A673 (cell line): Measurements from ENCODE around the gene ARHGEF28. TPM values are rescaled to one million over a fixed set of nuclear protein-coding genes. Genes with fewer than 3 reads are reported as not detected.

Source experiments
- BruUV-seq: library from RNA; stranded (reverse); fragments of 400-500 nt; replicated peaks from 2 replicates; lab custom pipeline; 2021; lab: Mats Ljungman, UMichigan
- CTCF ChIA-PET: fragments of 300-600 bp; sonication (Branson Sonifier 250); formaldehyde crosslinking; loops from one replicate; lab custom pipeline; 2022; ENCODE audit warnings: antibody characterized with exemption; lab: Charles Lee
- POLR2A ChIA-PET: fragments of 300-600 bp; sonication (Branson Sonifier 250); formaldehyde crosslinking; loops from one replicate; lab custom pipeline; 2022; ENCODE audit warnings: antibody characterized with exemption; ENCODE audit not compliant: low non-redundant PET; lab: Charles Lee
- DNase-seq: peaks from one replicate; pipeline ENCODE4 v3.0.0-alpha.2; 2015; ENCODE audit warnings: low spot score
- H3K27ac ChIP-seq: fragments of 200-600 bp; sonication (generic); 2 replicates; pipeline ENCODE4 v1.5.1; 2016; ENCODE audit warnings: mixed run types, low read depth, mild to moderate bottlenecking, mixed read lengths, antibody characterized with exemption, low read length; ENCODE audit not compliant: poor library complexity, severe bottlenecking
- H3K27me3 ChIP-seq: fragments of 200-600 bp; sonication (generic); replicated peaks from 2 replicates; pipeline ENCODE4 v1.6.1; 2017; ENCODE audit warnings: mixed run types, low read depth, mild to moderate bottlenecking, mixed read lengths, antibody characterized with exemption, low read length; ENCODE audit not compliant: insufficient read depth, poor library complexity
- H3K36me3 ChIP-seq: fragments of 200-600 bp; sonication (generic); 2 replicates; pipeline ENCODE4 v1.6.1; 2016; ENCODE audit warnings: mixed run types, mild to moderate bottlenecking, mixed read lengths, antibody characterized with exemption, low read length; ENCODE audit not compliant: insufficient read depth, poor library complexity, severe bottlenecking
- H3K4me1 ChIP-seq: fragments of 200-600 bp; sonication (generic); 2 replicates; pipeline ENCODE4 v1.6.1; 2017; ENCODE audit warnings: mixed run types, mild to moderate bottlenecking, mixed read lengths, antibody characterized with exemption, low read length; ENCODE audit not compliant: insufficient read depth, poor library complexity, severe bottlenecking
- H3K4me3 ChIP-seq: fragments of 200-600 bp; sonication (generic); 2 replicates; pipeline ENCODE4 v1.5.1; 2016; ENCODE audit warnings: low read depth, mixed run types, mild to moderate bottlenecking, mixed read lengths, low read length; ENCODE audit not compliant: poor library complexity, severe bottlenecking
- H3K9me3 ChIP-seq: fragments of 200-600 bp; sonication (generic); 2 replicates; pipeline ENCODE4 v1.6.1; 2016; ENCODE audit warnings: mixed run types, low read depth, mild to moderate bottlenecking, mixed read lengths, antibody characterized with exemption, low read length; ENCODE audit not compliant: poor library complexity, severe bottlenecking
- EZH2 ChIP-seq: fragments of 200-600 bp; sonication (generic); IDR thresholded peaks from 2 replicates; pipeline ENCODE4 v1.6.1; 2017; ENCODE audit warnings: borderline replicate concordance, low read depth, mild to moderate bottlenecking, mixed read lengths, antibody characterized with exemption, low read length; ENCODE audit not compliant: poor library complexity, severe bottlenecking
- intact Hi-C: fragments of 100-400 bp; cut with micrococcal nuclease; formaldehyde crosslinking; loops from one replicate; pipeline ENCODE4 v1.10.0; 2022; ENCODE audit not compliant: unreplicated experiment
- total RNA-seq: library from RNA; stranded (reverse); gene quantifications from 2 replicates; pipeline ENCODE4 v1.2.3, GENCODE V29; 2021
- TF ChIP-seq, protein P1 (sequence below): fragments of 300-800, 200-600 bp; sonication (generic); conservative IDR thresholded peaks from 2 replicates; pipeline ENCODE4 v1.5.1; 2017; ENCODE audit warnings: low read depth, mild to moderate bottlenecking, antibody characterized with exemption, low read length, moderate library complexity, mixed read lengths

ARHGEF28 gene
- total RNA-seq, 1 experiment from 2014 or later: 3.4 TPM

DNA sequence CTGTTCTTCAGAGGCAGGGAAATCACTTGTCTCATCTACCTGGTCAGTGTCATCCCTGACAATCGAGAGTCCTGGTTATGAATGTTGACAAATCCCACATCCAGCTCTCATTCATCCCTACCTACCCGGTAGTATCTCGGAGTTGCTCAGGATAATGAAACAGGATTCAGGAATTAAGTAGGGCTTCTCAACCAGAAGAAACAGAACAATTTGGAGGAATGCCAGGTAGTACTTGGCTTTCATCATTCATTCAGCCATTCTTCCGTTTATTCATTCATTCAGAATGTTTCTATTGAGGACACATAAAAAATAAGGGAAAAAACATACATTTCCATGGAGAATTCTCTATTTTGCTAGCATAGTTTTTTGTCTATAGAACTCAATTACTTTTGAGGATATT lies 195.0 kb downstream of the ARHGEF28 start:
- Histone ChIP-seq H3K4me3 (no peak overlapping the region), H3K27ac (no peak overlapping the region), H3K9me3 (no peaks in the 10 kb centered on the region), H3K4me1 (no peaks in the 10 kb centered on the region), H3K27me3 (no peaks in the 10 kb centered on the region), H3K36me3 (no peaks in the 10 kb centered on the region)
- CTCF ChIA-PET: no interaction called here
- DNase-seq: no peak
- POLR2A ChIA-PET: no interaction called here
- no TSS peak for BruUV-seq
- intact Hi-C loops: no loop called here
- no peak for TF ChIP-seq EZH2
- TF ChIP-seq, protein P1, sequence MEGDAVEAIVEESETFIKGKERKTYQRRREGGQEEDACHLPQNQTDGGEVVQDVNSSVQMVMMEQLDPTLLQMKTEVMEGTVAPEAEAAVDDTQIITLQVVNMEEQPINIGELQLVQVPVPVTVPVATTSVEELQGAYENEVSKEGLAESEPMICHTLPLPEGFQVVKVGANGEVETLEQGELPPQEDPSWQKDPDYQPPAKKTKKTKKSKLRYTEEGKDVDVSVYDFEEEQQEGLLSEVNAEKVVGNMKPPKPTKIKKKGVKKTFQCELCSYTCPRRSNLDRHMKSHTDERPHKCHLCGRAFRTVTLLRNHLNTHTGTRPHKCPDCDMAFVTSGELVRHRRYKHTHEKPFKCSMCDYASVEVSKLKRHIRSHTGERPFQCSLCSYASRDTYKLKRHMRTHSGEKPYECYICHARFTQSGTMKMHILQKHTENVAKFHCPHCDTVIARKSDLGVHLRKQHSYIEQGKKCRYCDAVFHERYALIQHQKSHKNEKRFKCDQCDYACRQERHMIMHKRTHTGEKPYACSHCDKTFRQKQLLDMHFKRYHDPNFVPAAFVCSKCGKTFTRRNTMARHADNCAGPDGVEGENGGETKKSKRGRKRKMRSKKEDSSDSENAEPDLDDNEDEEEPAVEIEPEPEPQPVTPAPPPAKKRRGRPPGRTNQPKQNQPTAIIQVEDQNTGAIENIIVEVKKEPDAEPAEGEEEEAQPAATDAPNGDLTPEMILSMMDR: no peak

DNA sequence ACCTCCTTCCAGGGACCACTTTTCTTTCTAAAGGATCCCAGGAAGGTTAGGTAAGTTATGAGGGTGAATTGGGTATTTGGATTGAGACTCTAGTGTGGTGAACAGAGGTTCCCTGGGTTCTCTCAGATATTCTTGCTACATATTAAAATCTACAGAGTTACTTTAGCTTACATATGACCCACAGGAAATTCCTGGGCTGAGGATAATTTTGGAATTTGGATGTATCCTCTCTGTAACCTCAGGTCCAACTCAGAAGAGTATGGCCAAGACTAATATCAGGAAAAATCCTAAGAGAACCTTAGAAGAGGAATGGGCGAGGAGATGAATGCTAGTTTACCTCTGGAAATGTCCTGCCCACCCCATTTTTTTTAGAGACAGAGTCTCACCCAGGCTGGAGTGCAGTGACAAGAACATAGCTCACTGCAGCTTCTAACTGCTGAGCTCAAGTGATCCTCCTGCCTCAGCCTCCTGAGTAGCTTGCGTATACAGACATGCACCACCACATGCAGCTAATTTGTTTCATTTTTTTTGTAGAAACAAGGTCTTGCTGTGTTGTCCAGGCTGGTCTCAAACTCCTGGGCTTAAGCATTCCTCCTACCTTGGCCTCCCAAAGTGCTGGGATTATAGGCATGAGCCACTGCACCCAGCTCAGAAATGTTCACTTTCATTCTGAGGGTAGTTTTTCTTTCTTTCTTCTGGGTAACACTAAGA lies 196.4 kb downstream of the ARHGEF28 start:
- TF ChIP-seq, protein P1: no peak
- no peaks in the 10 kb centered on the region for H3K36me3 ChIP-seq
- CTCF ChIA-PET: no interaction called here
- no peaks in the 10 kb centered on the region for H3K27me3 ChIP-seq
- POLR2A ChIA-PET: no interaction called here
- H3K9me3 ChIP-seq: no peaks in the 10 kb centered on the region
- BruUV-seq: no TSS peak
- no peak overlapping the region for H3K27ac ChIP-seq
- intact Hi-C loops: no loop called here
- no peak overlapping the region for H3K4me3 ChIP-seq
- DNase-seq: no peak
- H3K4me1 ChIP-seq: no peaks in the 10 kb centered on the region

DNA sequence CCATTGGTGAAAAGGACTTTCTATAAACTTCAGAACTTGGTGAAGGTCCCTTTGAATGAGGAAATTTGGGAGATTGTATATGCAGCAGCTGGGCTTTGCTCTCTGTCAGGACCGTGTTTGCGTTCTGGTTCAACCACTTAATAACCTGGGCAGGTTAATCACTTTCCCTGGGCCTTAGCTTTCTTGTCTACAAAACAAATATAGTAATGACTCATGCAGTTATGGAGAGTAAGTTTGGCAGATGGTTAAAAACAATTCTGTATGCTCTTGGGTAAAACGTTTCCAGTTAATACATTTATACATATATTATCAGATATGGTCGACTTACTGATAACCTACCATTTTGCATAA lies 197.0 kb downstream of the ARHGEF28 start:
- Histone ChIP-seq H3K4me1 (no peaks in the 10 kb centered on the region), H3K4me3 (no peak overlapping the region), H3K27me3 (no peaks in the 10 kb centered on the region), H3K27ac (no peak overlapping the region), H3K9me3 (no peaks in the 10 kb centered on the region), H3K36me3 (no peaks in the 10 kb centered on the region)
- ChIA-PET POLR2A (no interaction called here), CTCF (no interaction called here)
- intact Hi-C loops: no loop called here
- no TSS peak for BruUV-seq
- no peak for DNase-seq
- no peak for TF ChIP-seq EZH2
- TF ChIP-seq, protein P1: no peak
